Kidney epithelial cell (primary cell): ENCODE data around the gene FRK. TPM values are rescaled to one million over a fixed set of nuclear protein-coding genes. Genes with fewer than 3 reads are reported as not detected.

Experiments used
- total RNA-seq: library from RNA; depleted of rRNA; stranded (reverse); fragments of >200 nt; gene quantifications from 2 replicates; pipeline ENCODE4 v1.2.3, GENCODE V29; 2015

The FRK gene
- total RNA-seq, 1 donor from 2014 or later = 3.1 TPM

Other genes with a start within 250 kb of the FRK start
- gene NT5DC1, start 40.0 kb upstream of the FRK start, total RNA-seq = 7.3 and 19.3 TPM in 2 replicates
- not detected in 2 replicates for gene COL10A1, start 65.2 kb upstream of the FRK start, total RNA-seq
- gene TSPYL4, start 193.2 kb upstream of the FRK start, total RNA-seq = 13.5 and 14.3 TPM in 2 replicates
- 68.3 and 73.5 TPM in 2 replicates for gene TSPYL1, start 219.0 kb upstream of the FRK start, total RNA-seq